ENCODE data around the gene PILRA. TPM values are rescaled to one million over a fixed set of nuclear protein-coding genes. Genes with fewer than 3 reads are reported as not detected.

Gene PILRA
- total and polyA plus RNA-seq, 2 of the 8 experiments (the other 6 are each of a cell fraction or from before 2014, with no cell fraction given) = 7.6 to 10.6 TPM

- Histone ChIP-seq H3K9ac (replicated peaks in 1 of 4; ENCODE audit: extremely low read depth in 1 of 4, low read depth in 3 of 4, low read length in 3 of 4) (no peak overlapping the region), H2AK5ac (ENCODE audit: low read depth, low read length) (no peak overlapping the region), H3K4ac (replicated peaks; ENCODE audit: insufficient read length, low read depth, low read length) (no peak overlapping the region), H4K5ac (ENCODE audit: insufficient read length, low read depth, low read length) (no peak overlapping the region), H3K36me3 (ENCODE audit: control insufficient read depth in 2 of 4, insufficient read depth in 4 of 4, low read length in 3 of 4) (no peaks in the 10 kb centered on the region), H2BK5ac (ENCODE audit: low read depth, low read length) (no peak overlapping the region), H3K56ac (replicated peaks; ENCODE audit: insufficient read length, low read depth, low read length) (no peak overlapping the region), H3K27ac (ENCODE audit: low read depth, low read length) (no peak overlapping the region), H3K14ac (ENCODE audit: insufficient read length) (no peak overlapping the region), H4K91ac (replicated peaks; ENCODE audit: insufficient read length, low read length) (no peak overlapping the region), H3K79me1 (ENCODE audit: low read depth, low read length) (no peaks in the 10 kb centered on the region), H2AFZ (ENCODE audit: low read length) (no peak overlapping the region), H3K79me2 (ENCODE audit: control insufficient read depth in 1 of 2, insufficient read depth in 2 of 2, low read length in 2 of 2) (no peaks in the 10 kb centered on the region), H3K23ac (ENCODE audit: insufficient read length) (no peak overlapping the region), H3K18ac (ENCODE audit: extremely low read depth, low read length) (no peak overlapping the region), H3K23me2 (ENCODE audit: low read depth, low read length) (no peaks in the 10 kb centered on the region), H3K27me3 (replicated peaks in 1 of 4; ENCODE audit: control insufficient read depth in 3 of 4, extremely low read depth in 1 of 4, insufficient read depth in 3 of 4, low read length in 3 of 4) (peaks cover 0 to 2% (median 0%) of the 10 kb centered on the region in 4 experiments; a peak in 1 of 7 replicates), H2BK20ac (ENCODE audit: low read length) (no peak overlapping the region), H3K4me2 (ENCODE audit: insufficient read depth in 1 of 2, low read depth in 2 of 2, low read length in 2 of 2) (no peak overlapping the region), H4K20me1 (replicated peaks in 1 of 2; ENCODE audit: control insufficient read depth in 1 of 2, insufficient read depth in 2 of 2, low read length in 2 of 2) (no peaks in the 10 kb centered on the region), H3K9me3 (ENCODE audit: insufficient read depth in 2 of 2, low read depth in 1 of 2, low read length in 1 of 2) (no peaks in the 10 kb centered on the region), H3K4me3 (ENCODE audit: extremely low read depth in 1 of 4, insufficient read depth in 2 of 4, low read depth in 3 of 4, low read length in 4 of 4) (no peak overlapping the region), H2BK120ac (replicated peaks; ENCODE audit: low read depth, low read length) (no peak overlapping the region), H4K8ac (ENCODE audit: extremely low read depth, insufficient read depth, low read length) (no peak overlapping the region), H2BK12ac (ENCODE audit: low read depth, low read length) (no peak overlapping the region), H2BK15ac (ENCODE audit: low read length) (no peak overlapping the region), H3K4me1 (replicated peaks in 1 of 4; ENCODE audit: control insufficient read depth in 3 of 4, insufficient read depth in 4 of 4, low read length in 3 of 4) (peaks cover 0 to 10% (median 5%) of the 10 kb centered on the region in 4 experiments; a peak in 6 of 7 replicates)
- ChIA-PET CTCF (ENCODE audit: partially characterized antibody) (interaction anchor here (1.1 to 2.8 kb wide), 11 partner anchors 11 to 164 kb away, joined by 3 to 17 read pairs (median 5); partner anchors contain the start of gene MEPCE), POLR2A (ENCODE audit: partially characterized antibody) (interaction anchor here (0.7 to 3.5 kb wide), 3 partner anchors 14 to 27 kb away, joined by 3 to 17 read pairs (median 4); partner anchors contain the start of gene ZCWPW1)
- DNase-seq (ENCODE audit: low read depth in 1 of 2, low spot score in 2 of 2) (no peak), FAIRE-seq (no peak)
- 86% methylated on average over 5 of the region's 5 CpGs; no CpG with 5 or more reads in 1 of the 2 experiments for WGBS, 2 experiments (ENCODE audit: extremely low coverage in 1 of 2, insufficient coverage in 1 of 2, insufficient read length in 1 of 2, insufficient replicate concordance in 2 of 2, low coverage in 1 of 2, low lambda C conversion rate in 2 of 2, missing lambda C conversion rate in 1 of 2)
- TF ChIP-seq NANOG (IDR thresholded peaks at IDR 0.05; ENCODE audit: insufficient read depth, low read depth, low read length, poor library complexity, severe bottlenecking) = no peak
- TF ChIP-seq CTBP2 (IDR thresholded peaks at IDR 0.05; ENCODE audit: borderline replicate concordance, insufficient read depth, insufficient read length, low read length) = no peak
- TF ChIP-seq E2F6 (IDR thresholded peaks at IDR 0.05) = no peak
- TF ChIP-seq MAX (IDR thresholded peaks at IDR 0.05) = no peak
Observed at GRCh38 chr7:100401811-100402210, 28.5 kb downstream of the PILRA start.
